Prostate gland (tissue), 2 donors: ENCODE results near the gene CEMIP.

Experiments used
- CTCF ChIP-seq, 4 experiments: fragments of 200-600 bp in 2 of 4; fragments of 450-650 bp in 2 of 4; sonication (generic) in 2 of 4; IDR thresholded peaks; 1 replicate in 3 of 4; 2 replicates in 1 of 4; pipeline ENCODE4 v1.5.1; 2016 to 2019; ENCODE audit warnings: antibody characterized with exemption in 4 of 4, mild to moderate bottlenecking in 2 of 4, moderate library complexity in 2 of 4
- POLR2A ChIP-seq: fragments of 450-650 bp; IDR thresholded peaks from one replicate; pipeline ENCODE4 v1.6.1; 2016; ENCODE audit warnings: antibody characterized with exemption, mild to moderate bottlenecking
- POLR2AphosphoS5 ChIP-seq: sonication (generic); formaldehyde crosslinking; IDR thresholded peaks from one replicate; pipeline ENCODE4 v1.6.1; 2017; ENCODE audit warnings: antibody characterized with exemption

DNA sequence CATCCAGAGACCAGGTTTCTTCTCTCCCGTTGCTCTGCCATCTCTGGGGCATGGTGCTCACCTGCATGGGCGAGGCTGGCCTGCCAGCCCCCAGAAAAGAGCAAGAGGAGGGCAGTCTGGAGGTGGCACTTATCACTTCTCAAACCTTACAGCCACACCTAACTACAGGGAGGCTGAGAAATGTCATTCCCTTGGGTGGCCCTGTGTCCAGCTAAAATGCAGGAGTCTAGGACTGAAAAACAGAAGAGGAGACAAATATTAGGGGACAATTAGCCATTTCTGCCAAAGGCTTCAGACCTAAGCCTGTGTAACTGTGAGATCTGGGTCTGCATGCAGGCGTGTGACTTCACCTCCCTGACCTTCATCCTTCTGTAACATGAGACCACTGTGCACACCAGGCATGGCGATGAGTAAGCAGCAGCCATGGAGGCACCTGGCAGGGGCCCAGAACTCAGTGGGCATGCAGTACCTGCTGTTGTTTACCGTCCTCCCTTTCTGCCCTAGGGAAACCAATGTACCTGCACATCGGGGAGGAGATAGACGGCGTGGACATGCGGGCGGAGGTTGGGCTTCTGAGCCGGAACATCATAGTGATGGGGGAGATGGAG is 127.1 kb downstream of the CEMIP start:
- TF ChIP-seq CTCF (IDR thresholded peaks at IDR 0.05) (no peak), POLR2AphosphoS5 (no peak), POLR2A (no peak)
